GM19035 (cell line): ENCODE measurements around the gene ZNF438.

Source experiments
- ATAC-seq: cut with Tn5 transposase; IDR thresholded peaks from one replicate; pipeline ENCODE4 v1.9.1; 2021; ENCODE audit not compliant: unreplicated experiment

Gene ZNF438

DNA sequence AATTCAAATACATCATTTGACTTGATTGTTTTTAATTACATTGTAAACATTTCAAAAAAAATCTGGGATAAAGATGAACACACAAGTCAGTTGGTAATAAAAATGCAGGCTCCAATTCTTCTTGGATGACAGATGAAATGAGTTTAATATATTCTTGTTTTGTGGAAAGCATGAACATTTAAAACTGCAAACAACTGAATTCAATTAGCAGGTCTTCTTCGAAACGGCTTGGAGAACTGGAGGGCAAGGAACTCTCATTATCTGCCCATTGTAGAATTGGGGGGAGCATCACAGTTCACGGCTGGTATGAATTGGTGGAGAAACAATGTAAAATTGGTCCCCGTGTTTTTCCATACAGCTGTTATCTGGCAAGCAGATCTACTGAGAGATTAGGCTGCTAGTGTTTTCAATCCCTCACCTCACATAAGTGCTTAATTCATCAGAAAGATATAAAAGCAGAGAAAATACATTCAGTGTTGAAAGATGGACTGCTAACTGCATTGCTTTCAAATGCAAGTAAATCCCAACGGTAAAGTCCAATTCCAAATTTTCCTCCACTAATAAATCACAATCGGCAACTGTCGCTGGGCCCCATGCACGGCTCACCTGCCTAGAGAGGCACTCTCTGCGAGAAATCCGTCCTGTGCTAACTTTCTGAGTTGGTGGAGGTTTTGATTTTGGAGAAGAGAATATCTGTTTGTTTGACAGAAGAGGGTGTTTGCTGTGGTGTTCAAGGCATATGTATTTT lies 199.5 kb downstream of the ZNF438 start:
- no peak for ATAC-seq

DNA sequence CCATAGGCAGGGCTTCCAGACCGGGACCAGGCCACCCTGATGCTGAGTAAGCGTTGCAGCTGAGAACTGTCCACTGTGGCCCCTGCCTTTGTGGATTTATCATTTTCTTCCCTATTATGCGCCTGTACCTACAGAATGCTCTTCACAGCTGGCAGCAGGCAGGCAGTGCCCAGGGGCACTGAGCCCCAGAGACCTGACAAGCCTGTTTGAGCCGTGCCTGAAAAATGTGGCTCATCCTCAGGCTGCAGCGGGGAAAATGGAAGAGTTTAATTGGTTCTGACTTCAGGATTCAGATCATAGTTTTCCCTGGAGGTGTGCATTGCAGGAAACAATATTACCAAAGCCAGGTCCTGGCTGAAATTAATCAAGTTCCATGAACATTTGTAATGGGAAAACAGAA lies 200.2 kb downstream of the ZNF438 start:
- ATAC-seq: no peak

DNA sequence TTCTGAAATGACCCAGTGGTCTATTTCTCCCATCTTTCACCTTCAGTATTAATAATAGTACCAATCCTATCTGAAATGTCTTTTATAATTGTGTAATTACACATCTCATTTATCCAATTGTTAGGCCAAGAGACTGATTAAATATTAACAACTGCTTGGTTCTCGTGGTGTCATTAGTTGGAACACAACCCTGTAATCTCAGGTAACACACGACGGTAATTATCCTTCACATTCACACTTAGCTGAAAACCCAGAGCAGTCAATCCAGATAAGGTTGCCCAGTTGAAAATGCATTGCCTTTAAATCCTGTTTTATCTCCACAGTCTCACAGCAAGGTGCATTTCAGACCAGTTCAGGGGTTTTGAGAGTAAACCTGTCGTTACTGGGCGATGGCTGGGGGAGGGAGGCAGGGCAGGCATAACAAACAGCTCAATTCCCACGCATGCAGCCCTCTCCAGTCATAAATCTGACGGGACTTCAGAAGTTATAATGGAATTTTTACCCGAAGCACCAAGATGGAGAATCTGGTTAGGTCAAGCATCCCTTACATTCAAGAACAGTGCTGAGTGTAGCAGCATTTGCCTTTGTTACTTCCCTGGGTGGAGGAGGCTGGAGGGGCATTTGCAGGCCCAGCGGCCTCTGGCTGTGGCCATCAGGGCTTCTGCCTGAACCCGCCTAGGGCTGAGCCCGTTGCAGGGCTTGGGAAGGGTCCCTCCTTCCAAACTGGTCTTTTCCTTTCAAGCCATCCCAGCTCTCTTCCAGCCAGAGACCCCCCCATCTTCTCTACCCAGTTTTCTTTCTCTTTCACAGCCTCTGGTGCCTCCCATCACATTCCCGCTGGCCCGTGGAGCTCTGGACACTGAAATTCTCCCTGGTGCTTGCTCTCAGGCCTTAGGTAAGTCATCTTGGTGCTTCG lies 201.1 kb downstream of the ZNF438 start:
- no peak for ATAC-seq

DNA sequence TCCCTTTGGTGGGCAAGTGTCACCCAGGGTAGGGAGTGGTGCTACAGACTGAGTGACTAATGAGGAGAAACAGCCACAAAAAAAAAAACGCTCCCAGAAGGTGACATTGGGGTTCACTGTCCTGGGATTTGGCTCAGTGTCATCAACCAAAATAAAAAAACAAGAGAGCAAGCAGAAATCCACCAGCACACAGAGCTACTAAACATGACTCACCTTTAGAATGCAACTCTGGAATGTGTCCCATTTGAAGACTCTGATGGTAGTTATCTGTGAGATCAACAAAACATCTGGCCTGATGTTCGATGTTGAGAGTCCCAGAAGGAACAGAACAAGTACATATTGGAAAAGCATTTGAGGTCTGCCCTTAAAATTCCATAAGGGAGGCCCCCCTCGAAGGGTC lies 201.8 kb downstream of the ZNF438 start:
- ATAC-seq: no peak

DNA sequence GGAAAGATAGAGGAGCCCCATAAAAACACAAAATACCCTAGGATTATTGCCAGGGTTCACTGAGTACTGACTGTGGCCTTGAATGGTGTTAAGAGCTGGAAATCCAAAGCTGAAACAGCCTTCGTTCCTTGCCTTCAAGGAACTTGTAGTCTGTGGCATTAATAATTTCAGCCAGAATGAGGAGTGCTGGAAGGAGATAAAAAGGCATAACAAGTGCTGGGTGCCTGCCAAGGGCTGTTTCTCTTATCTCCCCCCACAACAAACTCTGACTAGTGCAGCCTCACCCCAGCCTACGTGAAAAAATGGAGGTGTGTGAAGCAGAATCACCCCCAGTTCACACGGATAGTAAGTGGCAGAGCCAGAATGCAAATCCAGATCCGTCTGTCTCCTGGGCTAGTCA lies 203.0 kb downstream of the ZNF438 start:
- ATAC-seq: no peak

DNA sequence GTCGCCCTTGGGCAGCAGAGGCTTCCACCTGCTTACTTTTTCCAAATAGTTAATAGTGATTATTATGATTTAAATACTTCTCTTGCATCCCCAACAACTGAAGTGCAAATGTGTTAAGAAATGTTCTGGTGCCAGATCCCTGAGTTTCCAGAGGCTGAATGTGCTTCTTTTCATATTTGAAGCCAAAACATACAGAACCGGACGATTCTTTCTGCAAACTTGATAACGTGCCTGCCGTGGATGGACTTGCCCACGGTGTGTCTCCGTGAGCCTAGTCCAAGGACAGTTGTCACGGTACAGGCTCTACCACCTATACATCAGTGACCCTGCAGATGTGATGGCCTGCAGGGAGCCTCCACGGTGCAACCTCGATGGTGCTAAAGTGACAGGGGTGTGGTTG lies 203.5 kb downstream of the ZNF438 start:
- ATAC-seq: no peak

DNA sequence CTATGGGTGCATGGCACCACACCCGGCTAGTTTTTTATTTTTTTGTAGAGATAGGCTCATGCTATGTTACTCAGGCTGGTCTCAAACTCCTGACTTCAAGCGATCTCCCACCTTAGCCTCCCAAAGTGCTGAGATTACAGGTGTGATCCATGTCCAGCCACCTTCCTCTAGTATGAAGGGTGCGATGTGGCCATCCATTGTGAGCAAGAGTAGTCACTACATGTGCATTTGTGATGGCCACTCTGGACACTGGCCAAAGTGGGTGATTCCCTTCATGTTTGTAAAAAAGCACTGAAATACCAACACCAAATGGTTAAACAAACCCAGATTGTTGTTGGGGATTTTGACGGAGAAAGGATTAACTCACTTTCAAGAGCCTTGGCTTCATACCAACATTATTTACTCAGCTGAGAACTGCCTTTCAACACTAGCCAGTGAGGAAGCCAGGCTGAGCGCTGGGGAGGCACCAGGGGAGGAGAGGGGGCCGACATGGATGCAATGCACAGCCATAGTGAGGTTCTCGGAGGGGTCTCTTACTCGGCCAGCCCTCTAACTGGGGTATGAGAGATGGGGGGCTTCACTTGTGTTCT lies 204.0 kb downstream of the ZNF438 start:
- ATAC-seq: no peak

DNA sequence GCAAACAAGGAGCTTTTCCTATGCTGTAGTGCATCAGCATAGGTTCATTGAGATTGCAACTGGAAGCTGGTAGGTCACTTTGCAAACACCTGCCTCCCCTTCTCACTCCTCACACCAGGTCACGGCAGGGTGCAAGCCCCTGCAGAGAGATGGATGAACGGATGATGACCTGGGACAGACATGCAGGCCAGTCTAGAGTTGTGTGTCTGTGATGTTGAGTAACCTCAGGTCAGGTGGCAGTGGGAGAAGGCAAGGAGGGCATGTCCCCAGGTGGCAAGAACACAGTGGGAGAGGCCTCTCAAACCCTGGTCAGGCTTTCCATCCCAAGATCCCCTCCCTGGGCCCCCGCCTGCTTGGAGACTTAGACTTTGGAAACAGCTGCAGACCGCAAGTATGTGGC lies 205.0 kb downstream of the ZNF438 start:
- no peak for ATAC-seq

DNA sequence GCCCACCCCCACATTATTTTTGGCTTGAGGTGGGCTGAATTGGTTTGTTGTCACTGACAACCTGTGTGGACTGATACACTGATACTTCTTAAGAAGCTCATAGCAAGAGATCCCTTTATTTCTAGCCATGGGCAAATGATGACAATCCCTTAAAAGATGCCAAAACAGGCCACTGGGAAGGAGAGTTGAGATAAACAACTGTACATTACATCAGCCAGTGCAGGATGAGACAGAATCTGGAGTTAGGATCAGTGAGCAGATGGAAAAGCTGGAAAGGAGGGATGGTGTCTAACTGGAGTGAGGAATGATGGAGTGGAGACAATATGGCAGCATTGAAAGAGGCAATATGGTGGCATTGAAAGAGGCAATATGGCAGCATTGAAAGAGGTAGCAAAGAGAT lies 206.2 kb downstream of the ZNF438 start:
- no peak for ATAC-seq

DNA sequence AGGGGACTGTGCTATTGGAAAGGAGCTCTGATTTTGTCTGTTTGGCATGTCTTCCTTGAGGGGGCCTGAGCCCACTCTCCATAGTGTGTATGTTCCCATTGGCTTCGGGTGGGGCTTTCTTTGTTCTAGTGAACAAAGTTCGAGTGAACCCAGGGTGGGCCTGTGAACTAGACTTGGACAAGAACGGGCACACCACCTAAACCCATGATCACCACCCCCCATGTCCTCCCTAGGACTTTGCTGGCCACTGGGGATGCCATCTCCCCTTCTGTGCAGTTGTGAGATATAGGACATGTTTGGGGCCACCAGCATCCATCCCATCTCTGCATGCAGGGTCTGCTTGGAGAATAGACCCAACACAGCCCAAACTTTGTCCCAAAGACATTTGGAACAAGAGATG lies 206.6 kb downstream of the ZNF438 start:
- no peak for ATAC-seq

DNA sequence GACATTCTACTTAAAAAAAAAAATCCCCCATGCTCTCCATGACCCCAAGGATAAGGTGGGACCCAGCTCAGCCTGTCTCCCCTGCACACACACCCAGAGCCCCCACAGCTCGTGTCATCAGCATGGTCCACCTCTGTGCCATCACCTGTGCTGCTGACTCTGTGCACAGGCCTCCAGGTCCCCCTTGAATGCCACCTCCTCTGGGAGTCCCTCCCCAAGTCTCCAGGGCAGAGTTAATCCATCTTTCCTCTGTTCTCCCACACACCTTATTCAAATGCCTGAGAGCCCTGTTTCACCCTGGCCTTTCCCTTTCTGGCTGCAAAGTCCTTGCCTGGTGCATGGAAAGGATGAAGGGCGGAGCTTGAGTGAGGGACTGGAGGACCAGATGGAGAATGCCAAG lies 208.0 kb downstream of the ZNF438 start:
- ATAC-seq: no peak

DNA sequence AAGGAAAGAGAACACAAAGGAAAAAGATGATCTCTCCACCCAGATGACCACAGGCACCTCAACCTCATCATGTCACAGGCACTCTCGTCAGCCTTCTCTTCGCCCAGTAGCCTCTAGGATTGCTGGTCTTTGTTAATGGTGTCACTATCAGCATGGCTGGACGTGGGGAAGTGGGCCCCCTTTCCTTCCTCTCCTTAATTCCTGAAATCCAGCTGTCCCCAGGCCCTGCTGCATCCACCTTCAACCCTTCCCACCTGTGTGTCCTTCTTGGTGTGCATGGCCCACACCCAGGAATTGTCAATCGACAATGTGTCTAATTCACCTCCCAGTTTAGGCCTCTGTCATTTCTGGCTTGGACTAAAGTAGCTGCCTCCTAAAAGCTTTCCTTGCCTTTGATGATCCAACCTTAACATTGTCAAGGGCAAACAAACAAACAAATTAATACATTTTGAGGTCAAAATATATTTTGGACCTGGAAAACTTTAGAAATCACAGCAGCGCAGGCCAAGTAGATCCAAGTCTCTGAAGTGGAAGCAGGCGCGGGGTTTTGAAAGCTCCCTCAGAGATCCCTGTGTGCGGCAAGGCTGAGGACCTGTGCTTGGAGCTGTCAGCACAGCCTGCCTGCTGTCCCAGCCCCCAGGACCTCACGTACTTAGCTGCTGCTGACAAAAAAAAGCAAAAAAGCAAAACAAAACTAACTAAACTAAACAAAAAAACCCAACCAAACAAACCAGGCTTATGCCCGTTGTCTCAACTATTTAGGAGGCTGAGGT lies 208.8 kb downstream of the ZNF438 start:
- ATAC-seq: no peak

DNA sequence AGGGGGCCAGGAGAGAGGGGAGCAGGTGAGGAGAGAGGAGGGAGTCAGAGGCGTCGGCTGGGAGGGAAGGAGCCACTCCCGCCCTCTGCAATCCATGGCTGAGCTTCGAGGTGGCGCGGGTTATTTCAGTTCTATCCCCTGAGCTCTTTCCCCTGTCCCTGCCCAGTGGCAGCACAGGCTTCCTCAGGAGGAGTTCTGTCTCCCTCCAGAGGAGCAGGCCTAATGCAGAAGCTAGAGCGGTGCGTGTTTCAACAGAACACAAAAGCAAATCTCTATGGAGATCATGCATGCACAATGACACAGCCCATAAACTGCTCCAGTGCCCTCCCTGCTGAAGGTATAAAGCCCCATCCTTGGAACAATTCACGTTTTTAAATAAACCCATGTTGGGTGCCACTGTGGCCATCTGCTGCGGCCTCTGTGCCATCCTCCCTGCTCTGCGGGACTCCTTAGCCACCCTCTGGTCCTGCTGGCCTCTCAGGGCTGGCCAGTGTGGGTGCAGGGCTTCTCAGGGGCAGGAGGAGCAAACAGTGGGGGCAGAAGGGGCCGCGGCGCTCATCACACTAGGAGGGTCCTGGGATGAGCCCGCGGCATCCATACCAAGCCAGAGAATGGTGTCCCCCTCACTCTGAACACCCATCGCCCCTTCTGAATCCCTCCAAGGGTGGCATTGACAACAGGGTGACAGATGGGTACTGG lies 209.5 kb downstream of the ZNF438 start:
- no peak for ATAC-seq

DNA sequence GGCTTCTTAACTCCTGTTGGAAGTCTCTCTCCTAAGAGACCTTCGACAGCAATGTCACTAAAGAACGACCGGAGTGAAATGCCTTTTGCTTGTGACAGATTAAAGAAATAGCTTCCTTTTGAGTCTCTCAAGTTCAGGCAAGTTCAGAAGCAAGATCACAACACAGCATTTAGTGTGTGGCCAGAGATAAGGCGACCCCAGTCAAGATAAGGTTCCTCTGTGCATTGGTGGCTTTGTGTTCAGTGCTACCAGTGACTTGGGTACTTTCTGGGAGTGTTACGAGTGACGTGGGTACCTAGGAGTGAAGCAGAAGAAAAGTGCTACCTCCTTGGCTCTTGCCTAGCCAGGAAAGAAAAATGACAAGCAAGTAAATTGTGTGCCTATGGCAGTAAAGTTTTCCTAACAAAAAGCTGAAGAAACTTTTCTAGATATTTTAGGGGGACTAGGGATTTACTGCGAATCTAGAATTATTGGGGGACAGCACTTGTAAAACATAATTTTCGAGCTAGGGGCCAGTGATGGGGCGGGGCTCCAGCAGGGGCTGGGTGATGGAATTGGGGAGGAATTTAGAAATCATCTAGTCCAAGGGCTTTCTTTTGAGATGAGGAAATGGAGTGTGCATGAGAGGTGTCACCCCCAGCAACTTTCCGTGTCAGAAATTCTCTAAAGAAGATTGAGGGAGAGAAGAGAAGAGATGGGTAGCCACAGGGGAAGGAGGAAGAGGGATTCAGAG lies 210.2 kb downstream of the ZNF438 start:
- no peak for ATAC-seq

DNA sequence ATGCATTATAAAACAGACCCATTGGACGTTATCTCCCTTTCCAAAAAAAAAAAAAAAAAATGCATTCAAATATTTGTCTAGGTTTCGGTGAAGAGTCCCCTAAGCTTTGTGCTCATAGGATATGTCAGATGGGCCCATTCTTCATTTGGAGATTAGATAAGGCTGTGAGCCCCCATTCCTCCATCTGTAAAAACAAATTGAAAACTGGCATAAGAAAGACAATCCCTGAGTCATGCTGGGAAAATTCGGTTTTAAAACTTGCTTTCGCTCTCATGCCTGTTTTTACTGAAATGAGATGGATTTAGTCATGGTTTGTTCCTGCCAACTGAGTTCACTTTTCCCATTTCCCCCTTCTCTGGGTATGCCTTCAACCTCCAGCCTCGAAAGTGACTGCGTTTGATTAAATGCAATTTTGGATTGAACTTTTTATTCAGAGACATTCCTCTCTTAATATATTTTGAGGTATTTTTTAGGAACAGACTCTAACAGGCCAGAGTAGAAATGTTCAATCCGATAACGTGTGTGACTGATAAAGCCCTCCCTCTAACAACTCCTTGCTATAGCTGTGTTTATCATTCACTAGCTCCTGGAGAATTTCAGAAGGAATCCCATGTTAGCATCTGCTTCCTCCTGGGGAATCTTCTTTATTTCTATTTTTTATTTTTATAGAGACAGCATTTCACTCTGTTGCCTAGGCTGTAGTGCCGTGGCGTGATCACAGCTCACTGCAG lies 211.2 kb downstream of the ZNF438 start:
- ATAC-seq: no peak

DNA sequence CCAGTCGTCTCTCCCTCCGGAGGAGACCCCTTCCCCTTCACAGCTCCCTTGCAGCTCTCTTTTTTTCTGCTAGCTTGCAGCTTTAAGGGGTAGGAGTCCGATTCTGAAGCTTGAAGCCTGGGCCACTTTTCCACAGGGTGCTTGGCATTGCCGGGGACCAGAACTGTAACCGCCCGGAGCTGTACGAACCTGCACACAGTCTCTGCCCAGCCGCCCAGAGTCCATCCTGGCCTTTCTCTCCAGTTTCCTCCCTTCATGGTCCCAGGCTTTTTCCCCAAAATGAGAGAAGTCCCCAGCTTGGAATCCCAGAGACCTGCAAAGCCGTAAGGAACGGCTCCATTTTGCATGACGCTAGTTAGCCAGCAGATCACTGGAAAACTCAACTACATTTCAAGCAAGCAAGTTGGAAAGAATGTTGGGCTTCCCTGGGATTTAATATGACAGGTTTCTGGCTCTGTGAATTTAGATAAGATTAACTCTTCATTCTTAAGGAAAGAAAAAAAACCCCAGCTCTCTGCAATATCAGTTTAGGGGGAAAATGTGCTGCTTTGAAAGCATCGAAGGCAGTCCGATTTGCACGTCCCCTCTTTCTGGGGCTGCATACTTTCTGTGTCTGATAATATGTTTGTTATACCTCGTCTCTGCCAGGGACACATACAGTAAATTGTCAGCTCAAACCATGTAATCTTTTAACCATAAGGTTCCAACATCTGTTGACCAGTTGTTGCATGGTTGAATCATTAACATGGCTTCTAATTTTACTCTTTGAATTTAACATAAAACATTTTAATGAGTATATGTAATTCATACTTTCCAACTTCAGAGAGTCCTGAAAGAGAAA lies 212.1 kb downstream of the ZNF438 start:
- no peak for ATAC-seq

DNA sequence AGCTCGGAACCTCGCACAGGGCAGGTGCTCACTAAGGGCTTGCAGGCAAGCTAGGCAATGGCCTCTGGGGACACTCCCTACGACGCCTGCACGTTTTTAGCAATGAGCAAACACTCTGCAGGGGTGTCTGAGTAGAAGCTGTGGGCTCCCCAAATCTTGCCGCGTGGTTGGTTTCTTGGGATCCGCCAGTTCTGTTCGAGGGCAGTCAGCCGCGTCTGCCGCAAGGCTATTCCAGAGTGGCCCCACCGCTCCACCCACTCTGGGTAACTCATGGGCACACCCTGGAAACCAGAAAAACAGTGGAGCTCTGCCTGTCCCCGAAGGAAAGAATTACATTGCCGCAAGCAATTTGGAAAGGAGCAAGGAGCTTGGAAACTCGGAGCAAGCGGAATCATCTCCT lies 212.8 kb downstream of the ZNF438 start:
- ATAC-seq: no peak

DNA sequence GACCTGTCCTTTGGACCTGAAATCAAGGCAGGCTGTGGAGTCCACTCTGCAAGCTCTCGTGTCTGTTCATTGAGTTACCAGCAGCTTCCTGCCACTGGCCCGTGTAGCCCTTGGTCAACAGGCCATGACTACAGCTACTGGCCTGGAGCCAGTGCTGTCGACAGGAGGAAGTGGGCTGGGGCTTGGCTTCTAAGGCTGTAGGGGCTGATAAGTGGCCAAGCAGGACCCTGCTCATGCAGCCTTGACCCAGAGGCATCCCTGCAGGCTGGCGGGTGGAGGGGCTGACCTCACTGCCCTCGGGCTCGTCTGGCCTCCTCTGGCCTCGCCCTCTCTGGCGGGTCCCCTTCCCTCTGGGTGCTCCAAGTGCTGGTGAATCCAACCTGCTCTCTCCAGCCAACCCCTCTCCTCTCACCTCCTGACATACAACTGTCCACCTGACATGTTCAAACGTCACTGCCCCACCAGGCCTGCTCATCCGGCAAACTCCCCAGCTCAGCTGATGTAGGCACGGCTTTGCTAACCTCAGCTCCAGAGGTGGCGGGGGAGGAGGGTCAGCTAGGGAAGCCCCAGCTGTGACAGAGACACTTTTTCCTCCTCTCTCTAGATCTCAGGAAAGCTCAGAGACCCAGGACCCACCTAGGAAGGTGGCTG lies 213.5 kb downstream of the ZNF438 start:
- ATAC-seq: no peak
